Stimulated activated CD4-positive, alpha-beta T cell treated with anti-CD3 and anti-CD28 coated beads, Interleukin-15, amount 100 ng/mL, for 24 hours (primary cell): ENCODE measurements around the gene SYMPK.

Experiments
- DNase-seq: peaks from one replicate; pipeline ENCODE4 v3.0.0-alpha.2; 2020

SYMPK gene

DNA sequence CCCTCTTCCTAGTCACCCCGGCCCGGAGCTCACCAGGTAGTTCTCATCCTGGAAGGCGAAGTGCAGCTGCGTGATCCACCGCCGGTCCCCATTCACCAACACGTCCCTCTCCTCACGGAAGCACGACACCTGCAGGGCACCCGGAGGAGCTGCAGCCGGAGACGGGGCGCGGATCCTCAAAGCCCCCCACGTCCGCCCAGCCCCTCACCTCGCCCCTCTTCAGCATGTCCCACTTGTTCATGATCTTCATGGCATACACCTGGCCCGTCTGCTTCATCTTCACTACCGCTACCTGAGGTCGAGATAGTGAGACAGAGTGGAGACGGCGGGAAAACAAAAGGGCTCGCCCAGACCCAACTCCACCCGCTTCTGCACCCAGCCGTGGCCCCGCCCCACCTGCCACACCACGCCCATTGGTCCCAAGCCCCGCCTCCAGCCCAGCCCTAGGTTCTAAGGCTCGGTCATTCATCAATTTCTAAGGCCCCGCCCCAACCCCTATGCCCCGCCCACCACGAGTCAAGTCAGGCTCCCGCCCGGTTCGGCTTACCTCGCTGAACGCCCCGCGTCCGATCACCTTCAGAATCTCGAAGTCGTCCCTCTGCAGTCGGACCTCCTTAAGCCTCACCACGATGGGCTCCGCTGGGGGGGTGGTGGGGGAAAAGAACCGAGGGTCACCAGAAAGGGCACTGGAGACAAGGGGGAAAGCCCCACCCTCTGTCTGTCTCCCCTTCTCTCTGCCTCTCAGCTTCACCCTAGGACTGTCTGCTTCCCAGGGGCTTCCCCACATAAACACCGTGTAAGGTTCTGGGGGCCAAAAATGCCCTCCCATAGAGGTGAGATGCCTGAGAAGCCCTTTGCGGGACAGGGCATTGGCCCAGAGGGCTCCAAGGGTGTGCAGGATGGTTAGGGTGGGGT is 83.5 kb downstream of the SYMPK start:
- DNase-seq = peak; percentile 94

DNA sequence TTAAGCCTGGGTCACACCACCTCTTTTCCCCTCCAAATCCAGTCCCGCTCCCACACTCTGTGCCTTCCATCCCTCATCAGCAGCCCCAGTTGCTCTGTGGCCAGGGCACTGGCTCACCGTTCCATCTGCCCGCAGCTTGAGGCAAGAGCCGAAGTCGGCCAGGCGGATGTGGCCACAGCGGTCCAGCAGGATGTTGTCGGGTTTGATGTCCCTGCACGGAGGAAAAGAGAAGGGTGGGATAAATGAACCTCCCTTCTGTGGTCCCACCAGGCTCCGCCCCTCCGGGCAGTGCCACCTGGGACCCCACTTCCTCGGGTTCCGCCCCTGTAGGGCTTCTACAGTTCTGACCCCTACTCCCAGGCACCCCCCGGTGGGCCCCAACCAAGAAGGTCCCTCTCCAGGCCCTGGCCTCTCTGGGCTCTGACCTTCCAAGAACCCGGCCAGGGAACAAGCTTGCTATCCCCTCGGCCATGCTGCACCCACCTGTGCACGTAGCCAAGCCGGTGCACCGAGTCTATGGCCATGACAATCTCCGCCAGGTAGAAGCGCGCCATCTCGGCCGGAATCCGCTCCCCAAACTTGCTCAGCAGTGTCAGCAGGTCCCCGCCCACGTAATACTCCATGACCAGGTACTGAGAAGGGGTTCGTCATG is 84.8 kb downstream of the SYMPK start:
- no peak for DNase-seq

DNA sequence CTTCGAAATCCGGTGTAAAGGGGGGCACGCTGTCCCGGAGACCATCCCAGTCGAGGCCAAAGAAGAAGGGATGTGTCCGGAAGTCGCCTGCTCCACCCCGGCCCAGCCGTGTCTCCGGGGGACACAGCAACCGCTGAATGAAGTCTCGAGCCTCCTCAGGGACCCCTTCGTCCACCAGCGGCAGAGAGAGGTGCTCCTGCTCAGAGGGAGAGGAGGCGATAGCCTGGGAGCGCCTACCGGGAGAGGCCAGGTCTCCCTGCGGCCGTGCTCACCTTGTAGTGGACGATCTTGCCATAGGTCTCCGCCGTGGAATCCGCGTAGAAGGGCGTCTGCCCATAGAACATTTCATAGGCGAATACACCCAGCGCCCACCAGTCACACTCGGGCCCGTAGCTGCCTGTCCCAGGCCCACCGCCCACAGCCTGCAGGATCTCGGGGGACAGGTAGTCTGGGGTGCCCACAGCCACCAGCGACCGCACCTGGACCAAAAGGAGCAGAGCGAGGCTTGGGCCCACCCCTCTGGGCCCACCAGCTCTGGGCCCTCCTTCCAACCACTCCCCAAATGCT is 85.5 kb downstream of the SYMPK start:
- DNase-seq = no peak

- DNase-seq = no peak
Measured at GRCh38 chr19:45774765-45775164, 88.2 kb downstream of the SYMPK start.

DNA sequence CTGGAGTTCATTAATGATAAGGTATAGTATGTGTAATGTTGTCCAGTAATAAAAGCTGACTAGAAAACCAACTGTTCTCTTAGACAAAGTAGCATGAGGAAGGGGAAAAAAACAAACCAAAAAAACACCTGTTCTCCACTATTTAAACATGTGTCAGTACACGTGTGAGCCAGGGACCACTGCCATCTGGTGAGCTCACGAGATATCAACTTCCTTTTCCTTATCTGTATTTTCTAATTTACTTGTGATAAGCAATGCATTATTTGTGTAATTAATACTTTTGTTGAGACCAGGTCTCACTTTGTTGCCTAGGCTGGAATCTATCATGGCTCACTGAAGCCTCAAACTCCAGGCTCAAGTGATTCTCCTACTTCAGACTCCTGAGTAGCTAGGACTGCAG is 89.6 kb downstream of the SYMPK start:
- DNase-seq = no peak

GRCh38 chr19:45772912-45773311 is 90.0 kb downstream of the SYMPK start:
- no peak for DNase-seq

GRCh38 chr19:45772130-45772840 is 90.7 kb downstream of the SYMPK start:
- DNase-seq = no peak

GRCh38 chr19:45771311-45771933 is 91.5 kb downstream of the SYMPK start:
- no peak for DNase-seq

GRCh38 chr19:45770192-45771101 is 92.5 kb downstream of the SYMPK start:
- peak; percentile 92 for DNase-seq

DNA sequence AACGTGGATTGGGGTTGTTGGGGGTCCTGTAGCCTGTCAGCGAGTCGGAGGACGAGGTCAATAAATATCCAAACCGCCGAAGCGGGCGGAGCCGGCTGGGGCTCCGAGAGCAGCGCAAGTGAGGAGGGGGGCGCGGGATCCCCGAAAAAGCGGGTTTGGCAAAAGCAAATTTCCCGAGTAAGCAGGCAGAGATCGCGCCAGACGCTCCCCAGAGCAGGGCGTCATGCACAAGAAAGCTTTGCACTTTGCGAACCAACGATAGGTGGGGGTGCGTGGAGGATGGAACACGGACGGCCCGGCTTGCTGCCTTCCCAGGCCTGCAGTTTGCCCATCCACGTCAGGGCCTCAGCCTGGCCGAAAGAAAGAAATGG is 93.1 kb downstream of the SYMPK start:
- DNase-seq = no peak

DNA sequence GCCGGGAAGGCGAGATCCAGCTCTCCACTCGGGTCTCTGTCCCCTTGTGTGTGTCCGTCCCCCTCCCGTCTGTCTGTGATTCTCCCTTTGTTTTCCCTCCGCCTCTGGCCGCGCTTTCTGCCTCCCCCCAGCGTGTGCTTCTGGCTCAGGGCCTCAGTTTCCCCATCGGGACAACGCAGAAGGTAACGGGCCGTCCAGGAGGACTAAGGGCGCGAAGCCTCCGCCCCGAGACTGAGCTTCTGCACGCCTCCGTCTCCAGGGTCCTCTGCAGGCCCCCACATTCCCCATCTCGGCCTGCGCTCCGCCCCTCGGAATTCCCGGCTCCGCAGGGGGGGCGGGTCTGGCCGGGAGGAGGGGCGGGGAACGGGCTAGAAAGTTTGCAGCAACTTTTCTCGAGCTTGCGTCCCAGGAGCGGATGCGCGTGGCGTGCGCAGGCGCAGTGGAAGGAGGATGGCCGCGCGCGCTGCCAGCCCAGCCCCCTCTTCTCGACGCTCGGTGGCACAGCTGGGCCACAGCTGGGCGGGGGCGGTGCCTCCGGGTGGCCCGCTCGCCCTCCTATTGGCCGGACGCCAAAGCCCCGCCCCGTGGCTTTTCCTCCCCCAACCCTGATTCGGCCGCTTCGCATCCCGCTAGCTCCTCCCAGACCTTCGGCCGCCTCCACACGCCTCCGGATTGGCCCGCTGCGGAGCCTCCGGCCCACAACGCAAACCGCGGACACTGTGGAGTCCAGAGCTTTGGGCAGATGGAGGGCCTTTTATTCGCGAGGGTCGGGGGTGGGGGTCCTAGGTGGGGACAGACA is 93.8 kb downstream of the SYMPK start, which contains the start of gene SIX5:
Gene SIX5, minus strand, starts transcription at position 269 of the 799 bp plus-strand sequence. CDS start 408 bp downstream, outside the sequence.
- peak; percentile 97 for DNase-seq

DNA sequence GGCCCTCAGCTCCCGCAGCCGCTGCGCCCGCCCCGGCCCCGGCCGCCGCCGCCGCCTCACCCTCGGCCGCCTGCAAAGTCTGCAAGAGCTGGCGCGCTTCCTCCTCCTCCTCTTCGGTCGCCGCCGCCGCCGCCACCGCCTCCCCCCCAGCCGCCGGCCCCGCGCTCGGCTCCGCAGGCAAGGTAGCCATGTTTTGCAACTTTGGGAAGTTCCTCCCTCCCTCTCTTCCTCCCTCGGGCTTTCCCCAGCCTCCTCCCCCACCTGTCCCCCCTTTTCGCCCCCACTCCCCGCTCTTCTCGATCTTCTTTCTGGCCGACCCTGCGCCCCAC is 94.3 kb downstream of the SYMPK start:
- no peak for DNase-seq

GRCh38 chr19:45767881-45768654 is 94.9 kb downstream of the SYMPK start:
- peak; percentile 62 for DNase-seq

DNA sequence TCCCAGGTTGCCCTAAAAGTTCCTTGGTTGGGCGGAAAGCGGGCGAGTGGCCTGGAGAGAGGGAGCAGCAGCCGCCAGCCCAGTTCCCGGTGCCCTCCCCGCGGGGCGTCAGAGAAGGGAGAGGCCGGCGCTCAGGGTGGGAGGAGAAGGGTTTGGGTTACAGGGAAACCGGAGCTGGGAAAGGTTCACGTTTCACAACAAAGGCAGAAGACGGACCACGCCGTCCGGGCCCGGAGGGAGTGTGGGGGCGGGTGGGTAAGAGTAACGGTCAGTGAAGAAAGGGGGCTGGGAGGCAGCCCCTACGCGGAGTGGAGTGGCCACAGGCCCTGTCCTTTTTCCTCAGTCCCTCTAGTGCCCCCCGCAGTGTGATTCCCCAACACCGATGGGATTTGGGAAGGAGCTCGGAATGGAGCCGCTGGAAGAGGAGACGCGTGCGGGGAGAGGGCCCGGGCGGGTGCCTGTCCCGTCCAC is 95.5 kb downstream of the SYMPK start:
- no peak for DNase-seq

GRCh38 chr19:45766869-45767346 is 96.0 kb downstream of the SYMPK start:
- DNase-seq = no peak

- DNase-seq = no peak
Measured at GRCh38 chr19:45766296-45766868, 96.6 kb downstream of the SYMPK start.

DNA sequence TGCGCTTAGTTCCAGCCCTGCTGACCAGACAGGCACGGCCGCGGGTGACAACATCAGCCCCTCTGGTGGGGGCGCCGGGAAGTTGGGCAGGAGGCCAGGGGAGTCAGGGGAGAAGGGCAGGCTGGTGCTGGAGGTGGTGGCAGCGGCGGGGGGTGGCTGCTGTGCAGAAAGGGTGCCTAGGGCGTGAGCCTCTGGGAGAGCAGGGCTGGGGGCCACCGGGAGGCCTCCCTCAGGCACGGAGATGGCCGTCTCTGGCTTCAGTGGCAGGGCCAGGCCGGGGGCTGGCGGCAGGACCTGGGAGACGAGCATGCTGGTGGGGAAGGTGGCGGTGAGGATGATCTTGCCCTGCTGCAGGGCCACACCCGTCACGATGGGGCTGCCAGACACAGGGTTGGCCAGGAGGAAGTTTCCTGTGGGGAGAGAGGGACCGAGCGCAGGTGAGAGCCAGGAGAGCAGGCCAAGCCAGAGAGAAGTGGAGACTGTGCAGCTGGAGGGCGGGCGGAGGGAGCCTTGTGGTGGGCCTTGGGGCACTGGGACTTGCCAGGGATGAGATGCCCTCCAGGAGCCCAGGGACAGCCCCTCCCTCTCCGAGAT is 97.1 kb downstream of the SYMPK start:
- DNase-seq = no peak
